OCI-LY7 (cell line): ENCODE measurements around the gene DMD.

Experiments
- EZH2phosphoT487 ChIP-seq: fragments of 200-600 bp; sonication (generic); IDR thresholded peaks from 2 replicates; pipeline ENCODE4 v1.6.1; 2018; ENCODE audit warnings: low read depth, borderline replicate concordance, mild to moderate bottlenecking, mixed run types, antibody characterized with exemption, low read length, moderate library complexity, mixed read lengths
- TF ChIP-seq, protein P1 (sequence below): fragments of 200-600 bp; sonication (generic); conservative IDR thresholded peaks from 2 replicates; pipeline ENCODE4 v1.5.1; 2014; ENCODE audit warnings: mild to moderate bottlenecking, antibody characterized with exemption, low read length, moderate library complexity, mixed read lengths

DNA sequence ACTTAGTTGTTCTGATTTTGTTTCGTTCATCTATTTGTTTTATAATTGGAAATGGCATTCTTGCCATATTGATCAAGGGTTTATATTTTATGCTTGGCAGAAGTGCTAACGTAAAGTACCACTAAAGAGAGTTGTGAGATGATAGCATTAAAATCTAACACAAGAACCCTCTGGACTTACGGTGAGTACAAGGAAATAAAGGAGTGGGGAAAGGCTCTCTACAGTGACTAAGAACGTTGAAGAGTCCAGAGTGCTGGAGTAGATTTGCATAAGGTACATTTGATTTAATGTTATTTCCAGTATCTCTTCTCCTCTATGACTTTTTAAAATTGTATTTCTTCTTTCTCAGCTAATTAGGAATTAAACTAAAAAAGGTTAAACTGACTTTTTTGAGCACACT, 612.6 kb downstream of the DMD start:
- TF ChIP-seq, protein P1, sequence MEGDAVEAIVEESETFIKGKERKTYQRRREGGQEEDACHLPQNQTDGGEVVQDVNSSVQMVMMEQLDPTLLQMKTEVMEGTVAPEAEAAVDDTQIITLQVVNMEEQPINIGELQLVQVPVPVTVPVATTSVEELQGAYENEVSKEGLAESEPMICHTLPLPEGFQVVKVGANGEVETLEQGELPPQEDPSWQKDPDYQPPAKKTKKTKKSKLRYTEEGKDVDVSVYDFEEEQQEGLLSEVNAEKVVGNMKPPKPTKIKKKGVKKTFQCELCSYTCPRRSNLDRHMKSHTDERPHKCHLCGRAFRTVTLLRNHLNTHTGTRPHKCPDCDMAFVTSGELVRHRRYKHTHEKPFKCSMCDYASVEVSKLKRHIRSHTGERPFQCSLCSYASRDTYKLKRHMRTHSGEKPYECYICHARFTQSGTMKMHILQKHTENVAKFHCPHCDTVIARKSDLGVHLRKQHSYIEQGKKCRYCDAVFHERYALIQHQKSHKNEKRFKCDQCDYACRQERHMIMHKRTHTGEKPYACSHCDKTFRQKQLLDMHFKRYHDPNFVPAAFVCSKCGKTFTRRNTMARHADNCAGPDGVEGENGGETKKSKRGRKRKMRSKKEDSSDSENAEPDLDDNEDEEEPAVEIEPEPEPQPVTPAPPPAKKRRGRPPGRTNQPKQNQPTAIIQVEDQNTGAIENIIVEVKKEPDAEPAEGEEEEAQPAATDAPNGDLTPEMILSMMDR = no peak
- no peak for TF ChIP-seq EZH2phosphoT487
